Neural progenitor cell (in vitro differentiated cells): Measurements from ENCODE around the gene BLCAP. TPM values are rescaled to one million over a fixed set of nuclear protein-coding genes. Genes with fewer than 3 reads are reported as not detected.
A peak's percentile ranks its signal among the peaks of the same experiment; 100 is the strongest.

Experiments
- DNase-seq: peaks from one replicate; pipeline ENCODE4 v3.0.0-alpha.2; 2016; ENCODE audit warnings: low spot score
- H2AFZ ChIP-seq: fragments of 200-600 bp; sonication (generic); replicated peaks from 2 replicates; pipeline ENCODE4 v1.6.1; 2016; ENCODE audit warnings: antibody characterized with exemption
- H3F3A ChIP-seq: fragments of 200-600 bp; sonication (generic); 2 replicates; pipeline ENCODE4 v1.6.1; 2016; ENCODE audit warnings: antibody characterized with exemption, low read depth
- H3K27ac ChIP-seq: fragments of 200-600 bp; sonication (generic); 2 replicates; pipeline ENCODE4 v1.5.1; 2016; ENCODE audit warnings: mild to moderate bottlenecking
- H3K27me3 ChIP-seq: fragments of 200-600 bp; sonication (generic); 2 replicates; pipeline ENCODE4 v1.6.1; 2016; ENCODE audit warnings: mild to moderate bottlenecking, moderate library complexity
- H3K36me3 ChIP-seq: fragments of 200-600 bp; sonication (generic); 2 replicates; pipeline ENCODE4 v1.5.1; 2016
- H3K4me1 ChIP-seq: fragments of 200-600 bp; sonication (generic); 2 replicates; pipeline ENCODE4 v1.6.1; 2016; ENCODE audit warnings: mixed run types
- H3K4me2 ChIP-seq: fragments of 200-600 bp; sonication (generic); 2 replicates; pipeline ENCODE4 v1.6.1; 2016
- H3K4me3 ChIP-seq: fragments of 200-600 bp; sonication (generic); 2 replicates; pipeline ENCODE4 v1.5.1; 2016
- H3K79me2 ChIP-seq: fragments of 200-600 bp; sonication (generic); 2 replicates; pipeline ENCODE4 v1.6.1; 2016; ENCODE audit warnings: low read depth
- H3K9ac ChIP-seq: fragments of 200-600 bp; sonication (generic); 2 replicates; pipeline ENCODE4 v1.6.1; 2016
- H3K9me3 ChIP-seq: fragments of 200-600 bp; sonication (generic); 2 replicates; pipeline ENCODE4 v1.5.1; 2016; ENCODE audit warnings: low read depth
- H4K20me1 ChIP-seq: fragments of 200-600 bp; sonication (generic); 2 replicates; pipeline ENCODE4 v1.6.1; 2016; ENCODE audit warnings: low read depth
- H3K27ac Mint-ChIP-seq: 3 replicates; pipeline ENCODE4 v1.8.0; 2021; ENCODE audit warnings: mixed read lengths
- H3K27me3 Mint-ChIP-seq: 2 replicates; pipeline ENCODE4 v1.8.0; 2022; ENCODE audit warnings: low read depth, mild to moderate bottlenecking, inconsistent platforms, moderate library complexity, mixed read lengths; ENCODE audit not compliant: insufficient read depth
- H3K36me3 Mint-ChIP-seq: 3 replicates; pipeline ENCODE4 v1.8.0; 2021; ENCODE audit warnings: mixed read lengths
- H3K4me1 Mint-ChIP-seq: 3 replicates; pipeline ENCODE4 v1.8.0; 2021; ENCODE audit warnings: mixed read lengths
- H3K4me3 Mint-ChIP-seq: 3 replicates; pipeline ENCODE4 v1.8.0; 2021; ENCODE audit warnings: mild to moderate bottlenecking, moderate library complexity, mixed read lengths
- H3K9me3 Mint-ChIP-seq: 3 replicates; pipeline ENCODE4 v1.8.0; 2020; ENCODE audit warnings: mixed read lengths
- CTCF ChIP-seq: fragments of 200-600 bp; sonication (generic); IDR thresholded peaks from 2 replicates; pipeline ENCODE4 v1.5.1; 2017; ENCODE audit warnings: antibody characterized with exemption, mild to moderate bottlenecking
- EZH2 ChIP-seq: fragments of 200-600 bp; sonication (generic); IDR thresholded peaks from 2 replicates; pipeline ENCODE4 v1.6.1; 2017; ENCODE audit warnings: antibody characterized with exemption, mild to moderate bottlenecking, moderate library complexity
- EZH2phosphoT487 ChIP-seq: fragments of 200-600 bp; sonication (generic); IDR thresholded peaks from 2 replicates; pipeline ENCODE4 v1.6.1; 2017; ENCODE audit warnings: antibody characterized with exemption
- total RNA-seq: library from RNA; depleted of rRNA; stranded (reverse); fragments of >200 nt; gene quantifications from 2 replicates; pipeline ENCODE4 v1.2.3, GENCODE V29; 2015; ENCODE audit warnings: low replicate concordance

Gene BLCAP
- total RNA-seq, 1 donor from 2014 or later: 46.4 TPM

- Mint-ChIP-seq H3K27me3 (peaks cover 7% of the 10 kb centered on the region), H3K27ac (no peak overlapping the region), H3K36me3 (no peaks in the 10 kb centered on the region), H3K9me3 (peaks cover 2% of the 10 kb centered on the region), H3K4me3 (no peak overlapping the region), H3K4me1 (peaks cover 5% of the 10 kb centered on the region)
- no peaks in the 10 kb centered on the region for H3K79me2 ChIP-seq
- no peaks in the 10 kb centered on the region for H3K4me1 ChIP-seq
- no peak overlapping the region for H3K9ac ChIP-seq
- DNase-seq: no peak
- H3K36me3 ChIP-seq: no peaks in the 10 kb centered on the region
- no peaks in the 10 kb centered on the region for H3K27me3 ChIP-seq
- no peak overlapping the region for H3K4me3 ChIP-seq
- TF ChIP-seq CTCF (no peak), EZH2phosphoT487 (no peak), EZH2 (no peak)
- H3F3A ChIP-seq: peaks cover 3% of the 10 kb centered on the region
- H3K27ac ChIP-seq: no peak overlapping the region
- no peak overlapping the region for H2AFZ ChIP-seq
- no peak overlapping the region for H3K4me2 ChIP-seq
- H3K9me3 ChIP-seq: no peaks in the 10 kb centered on the region
- H4K20me1 ChIP-seq: no peaks in the 10 kb centered on the region
Measured at GRCh38 chr20:37547912-37548311, 20.2 kb upstream of the BLCAP start.

GRCh38 chr20:37545516-37545915 is 17.8 kb upstream of the BLCAP start:
- H3K36me3 Mint-ChIP-seq: no peaks in the 10 kb centered on the region
- no peak overlapping the region for H3K4me3 ChIP-seq
- H3K9me3 Mint-ChIP-seq: peaks cover 2% of the 10 kb centered on the region
- no peaks in the 10 kb centered on the region for H3K4me1 ChIP-seq
- H3K27ac Mint-ChIP-seq: no peak overlapping the region
- peaks cover 5% of the 10 kb centered on the region for H3K4me1 Mint-ChIP-seq
- peaks cover 4% of the 10 kb centered on the region for H3K27me3 Mint-ChIP-seq
- no peak overlapping the region for H3K4me2 ChIP-seq
- DNase-seq: no peak
- no peak overlapping the region for H3K9ac ChIP-seq
- no peak for TF ChIP-seq EZH2phosphoT487
- H4K20me1 ChIP-seq: no peaks in the 10 kb centered on the region
- H3K27me3 ChIP-seq: no peaks in the 10 kb centered on the region
- H3K36me3 ChIP-seq: no peaks in the 10 kb centered on the region
- H3K4me3 Mint-ChIP-seq: no peak overlapping the region
- no peaks in the 10 kb centered on the region for H3K9me3 ChIP-seq
- H2AFZ ChIP-seq: no peak overlapping the region
- H3F3A ChIP-seq: no peaks in the 10 kb centered on the region
- H3K79me2 ChIP-seq: no peaks in the 10 kb centered on the region
- H3K27ac ChIP-seq: no peak overlapping the region

DNA sequence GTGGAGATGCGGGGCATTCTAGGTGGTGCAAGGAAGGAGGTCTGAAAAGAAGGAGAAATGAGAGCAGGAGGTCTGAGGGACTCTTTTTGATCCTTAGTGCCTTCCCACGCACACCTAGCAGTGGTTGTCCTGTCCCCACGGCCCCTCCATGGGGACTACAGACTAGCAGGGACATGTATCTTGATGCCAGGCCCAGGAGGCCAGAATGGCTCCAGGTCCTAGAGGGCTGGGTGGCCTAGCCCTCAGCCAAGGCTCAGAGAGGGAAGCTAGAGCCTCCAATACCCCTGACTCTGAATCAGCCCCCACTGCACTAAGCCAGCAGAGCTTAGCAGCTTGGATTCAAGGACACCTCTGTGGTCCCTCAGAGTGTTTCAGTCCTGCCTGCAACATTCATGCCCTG is 16.7 kb upstream of the BLCAP start:
- H4K20me1 ChIP-seq: no peaks in the 10 kb centered on the region
- no peak for DNase-seq
- Mint-ChIP-seq H3K27me3 (peaks cover 5% of the 10 kb centered on the region), H3K4me1 (peaks cover 2% of the 10 kb centered on the region), H3K9me3 (peaks cover under 1% of the 10 kb centered on the region), H3K4me3 (no peak overlapping the region), H3K27ac (no peak overlapping the region), H3K36me3 (no peaks in the 10 kb centered on the region)
- no peak overlapping the region for H3K9ac ChIP-seq
- H3K36me3 ChIP-seq: no peaks in the 10 kb centered on the region
- no peak overlapping the region for H3K4me3 ChIP-seq
- no peaks in the 10 kb centered on the region for H3F3A ChIP-seq
- TF ChIP-seq EZH2phosphoT487: no peak
- TF ChIP-seq CTCF: no peak
- H3K4me1 ChIP-seq: no peaks in the 10 kb centered on the region
- H3K27me3 ChIP-seq: no peaks in the 10 kb centered on the region
- H3K27ac ChIP-seq: no peak overlapping the region
- no peak overlapping the region for H3K4me2 ChIP-seq
- H2AFZ ChIP-seq: no peak overlapping the region
- no peaks in the 10 kb centered on the region for H3K79me2 ChIP-seq
- no peaks in the 10 kb centered on the region for H3K9me3 ChIP-seq

DNA sequence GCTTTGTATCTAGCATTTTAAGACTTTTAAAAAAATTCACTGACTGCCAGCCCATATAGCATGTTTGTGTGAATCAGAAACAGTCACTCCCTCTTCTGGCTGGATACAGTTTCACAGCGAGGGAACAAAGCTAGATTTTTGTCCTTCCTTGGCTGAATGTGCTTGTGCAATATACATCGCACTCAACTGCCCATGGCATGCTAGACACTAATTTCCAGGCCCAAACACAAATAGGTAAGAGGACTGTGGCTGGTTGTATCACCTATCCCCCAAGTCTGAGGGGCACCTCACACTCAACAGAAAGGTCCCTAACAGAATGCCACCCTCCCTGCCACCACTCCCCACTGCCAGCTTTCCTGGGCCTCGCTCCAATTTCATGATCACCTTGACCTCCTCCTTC is 16.2 kb upstream of the BLCAP start:
- H2AFZ ChIP-seq: no peak overlapping the region
- no peaks in the 10 kb centered on the region for H3K9me3 Mint-ChIP-seq
- no peaks in the 10 kb centered on the region for H3K4me1 ChIP-seq
- no peak overlapping the region for H3K4me3 Mint-ChIP-seq
- H3K79me2 ChIP-seq: no peaks in the 10 kb centered on the region
- no peaks in the 10 kb centered on the region for H3K36me3 Mint-ChIP-seq
- no peak overlapping the region for H3K9ac ChIP-seq
- H3K4me3 ChIP-seq: no peak overlapping the region
- no peak overlapping the region for H3K27ac Mint-ChIP-seq
- no peaks in the 10 kb centered on the region for H3K27me3 ChIP-seq
- peaks cover 5% of the 10 kb centered on the region for H3K27me3 Mint-ChIP-seq
- no peak overlapping the region for H3K27ac ChIP-seq
- H3K4me2 ChIP-seq: no peak overlapping the region
- no peaks in the 10 kb centered on the region for H3K9me3 ChIP-seq
- H4K20me1 ChIP-seq: no peaks in the 10 kb centered on the region
- H3K36me3 ChIP-seq: no peaks in the 10 kb centered on the region
- no peak for DNase-seq
- no peak for TF ChIP-seq EZH2
- TF ChIP-seq EZH2phosphoT487: no peak
- peak; percentile 53 for TF ChIP-seq CTCF
- H3F3A ChIP-seq: no peaks in the 10 kb centered on the region
- H3K4me1 Mint-ChIP-seq: peaks cover 2% of the 10 kb centered on the region
